ENCODE results near the gene DIRAS2. TPM values are rescaled to one million over a fixed set of nuclear protein-coding genes. Genes with fewer than 3 reads are reported as not detected.

DIRAS2 gene
- not detected in 2 replicates for total RNA-seq

GRCh38 chr9:90642570-90643539 is at the start of gene DIRAS2:
DIRAS2 (minus strand) TSS chr9:90642824; CDS start chr9:90613827, 28,997 bp downstream.

Other genes with a start within 250 kb of the DIRAS2 start
- 27.2 and 31.0 TPM in 2 replicates for gene SYK, start 159.0 kb upstream of the DIRAS2 start, total RNA-seq

Measured in airway epithelial cell (primary cell).